H9 (cell line): ENCODE measurements around the gene HLA-DQB1. TPM values are rescaled to one million over a fixed set of nuclear protein-coding genes. Genes with fewer than 3 reads are reported as not detected.

Experiments
- DNase-seq: peaks from one replicate; pipeline ENCODE4 v3.0.0-alpha.2; 2017
- H2AFZ ChIP-seq: one replicate; pipeline ENCODE4 v1.6.1; 2013; ENCODE audit warnings: mild to moderate bottlenecking, low read length, control low read depth, moderate library complexity
- H2AK5ac ChIP-seq: 2 replicates; pipeline ENCODE4 v1.6.1; 2013; ENCODE audit warnings: low read length, control low read depth, mixed read lengths; ENCODE audit not compliant: insufficient read length
- H2BK120ac ChIP-seq: one replicate; pipeline ENCODE4 v1.6.1; 2013; ENCODE audit warnings: low read depth, mild to moderate bottlenecking, low read length, control low read depth, inconsistent platforms; ENCODE audit not compliant: poor library complexity, severe bottlenecking
- H2BK12ac ChIP-seq: 2 replicates; pipeline ENCODE4 v1.6.1; 2013; ENCODE audit warnings: low read length, control low read depth, mixed read lengths, low read depth; ENCODE audit not compliant: insufficient read length
- H2BK15ac ChIP-seq: 2 replicates; pipeline ENCODE4 v1.6.1; 2013; ENCODE audit warnings: low read depth, low read length, control low read depth
- H2BK20ac ChIP-seq: one replicate; pipeline ENCODE4 v1.6.1; 2013; ENCODE audit warnings: low read depth, mild to moderate bottlenecking, low read length, control low read depth, inconsistent platforms; ENCODE audit not compliant: poor library complexity, severe bottlenecking
- H2BK5ac ChIP-seq: 2 replicates; pipeline ENCODE4 v1.6.1; 2013; ENCODE audit warnings: low read length, control low read depth, mixed read lengths; ENCODE audit not compliant: insufficient read length
- H3K14ac ChIP-seq: 2 replicates; pipeline ENCODE4 v1.6.1; 2013; ENCODE audit warnings: low read length, control low read depth; ENCODE audit not compliant: insufficient read depth
- H3K18ac ChIP-seq: 2 replicates; pipeline ENCODE4 v1.6.1; 2013; ENCODE audit warnings: low read depth, mild to moderate bottlenecking, mixed read lengths, low read length, control low read depth; ENCODE audit not compliant: insufficient read length
- H3K23ac ChIP-seq: 2 replicates; pipeline ENCODE4 v1.6.1; 2013; ENCODE audit warnings: low read length, control low read depth, mixed read lengths, low read depth; ENCODE audit not compliant: insufficient read length
- H3K23me2 ChIP-seq: 2 replicates; pipeline ENCODE4 v1.6.1; 2013; ENCODE audit warnings: low read depth, mild to moderate bottlenecking, mixed read lengths, low read length, control low read depth; ENCODE audit not compliant: insufficient read length, poor library complexity, severe bottlenecking
- H3K27ac ChIP-seq: 2 replicates; pipeline ENCODE4 v1.5.1; 2013; ENCODE audit warnings: low read length, control low read depth, mixed read lengths, low read depth; ENCODE audit not compliant: insufficient read length
- H3K27me3 ChIP-seq: 2 replicates; pipeline ENCODE4 v1.6.1; 2013; ENCODE audit warnings: low read length, control low read depth, inconsistent platforms; ENCODE audit not compliant: insufficient read depth
- H3K4ac ChIP-seq: 2 replicates; pipeline ENCODE4 v1.6.1; 2013; ENCODE audit warnings: low read depth, mild to moderate bottlenecking, control low read depth, inconsistent platforms, low read length, moderate library complexity
- H3K4me1 ChIP-seq: 2 replicates; pipeline ENCODE4 v1.6.1; 2013; ENCODE audit warnings: low read length, control low read depth, inconsistent platforms; ENCODE audit not compliant: insufficient read depth
- H3K4me2 ChIP-seq: 2 replicates; pipeline ENCODE4 v1.6.1; 2013; ENCODE audit warnings: low read length, control low read depth, mixed read lengths; ENCODE audit not compliant: insufficient read length, insufficient read depth
- H3K56ac ChIP-seq: 2 replicates; pipeline ENCODE4 v1.6.1; 2013; ENCODE audit warnings: low read depth, mild to moderate bottlenecking, mixed read lengths, low read length, control low read depth; ENCODE audit not compliant: insufficient read length
- H3K79me1 ChIP-seq: 2 replicates; pipeline ENCODE4 v1.6.1; 2013; ENCODE audit warnings: low read depth, mild to moderate bottlenecking, moderate library complexity, low read length, control low read depth, inconsistent platforms; ENCODE audit not compliant: insufficient read depth, poor library complexity, severe bottlenecking
- H3K79me2 ChIP-seq: 2 replicates; pipeline ENCODE4 v1.6.1; 2013; ENCODE audit warnings: low read length, control low read depth, inconsistent platforms; ENCODE audit not compliant: insufficient read depth
- H3K9ac ChIP-seq: 2 replicates; pipeline ENCODE4 v1.6.1; 2013; ENCODE audit warnings: low read length, control low read depth, mixed read lengths; ENCODE audit not compliant: insufficient read length; ENCODE audit errors: extremely low read depth
- H3K9me3 ChIP-seq: one replicate; pipeline ENCODE4 v1.6.1; 2013; ENCODE audit warnings: low read depth, low read length, inconsistent platforms; ENCODE audit not compliant: control insufficient read depth
- H3T11ph ChIP-seq: one replicate; pipeline ENCODE4 v1.6.1; 2013; ENCODE audit warnings: mild to moderate bottlenecking, low read length, control low read depth, inconsistent platforms
- H4K20me1 ChIP-seq: one replicate; pipeline ENCODE4 v1.6.1; 2013; ENCODE audit not compliant: control insufficient read depth, insufficient read length, insufficient read depth
- H4K5ac ChIP-seq: 2 replicates; pipeline ENCODE4 v1.6.1; 2013; ENCODE audit warnings: low read depth, mild to moderate bottlenecking, mixed read lengths, low read length, control low read depth; ENCODE audit not compliant: insufficient read length
- H4K8ac ChIP-seq: replicated peaks from 2 replicates; pipeline ENCODE4 v1.6.1; 2013; ENCODE audit warnings: low read length, control low read depth, mixed read lengths, low read depth; ENCODE audit not compliant: insufficient read length
- H4K91ac ChIP-seq: 2 replicates; pipeline ENCODE4 v1.6.1; 2013; ENCODE audit warnings: low read depth, mild to moderate bottlenecking, moderate library complexity, mixed read lengths, low read length, control low read depth; ENCODE audit not compliant: insufficient read length
- H3K27ac Mint-ChIP-seq, 3 experiments: 2 replicates in 2 of 3; 3 replicates in 1 of 3; pipeline ENCODE4 v1.8.0; 2020 to 2021; ENCODE audit warnings: mixed read lengths in 3 of 3, mild to moderate bottlenecking in 1 of 3, moderate library complexity in 1 of 3
- H3K27me3 Mint-ChIP-seq: 2 replicates; pipeline ENCODE4 v1.8.0; 2021; ENCODE audit warnings: low read depth, mild to moderate bottlenecking, moderate library complexity, mixed read lengths
- H3K36me3 Mint-ChIP-seq, 3 experiments: 2 replicates in 2 of 3; 3 replicates in 1 of 3; pipeline ENCODE4 v1.8.0; 2020 to 2021; ENCODE audit warnings: low read depth in 3 of 3, mixed read lengths in 3 of 3; ENCODE audit not compliant: insufficient read depth in 1 of 3
- H3K4me1 Mint-ChIP-seq, 2 experiments: 2 replicates each; pipeline ENCODE4 v1.8.0; 2020; ENCODE audit warnings: mixed read lengths in 2 of 2
- H3K4me3 Mint-ChIP-seq, 2 experiments: 2 replicates in 1 of 2; 3 replicates in 1 of 2; pipeline ENCODE4 v1.8.0; 2020 to 2021; ENCODE audit warnings: mild to moderate bottlenecking in 2 of 2, mixed read lengths in 2 of 2, moderate library complexity in 1 of 2
- H3K9me3 Mint-ChIP-seq, 2 experiments: 2 replicates in 1 of 2; 3 replicates in 1 of 2; pipeline ENCODE4 v1.8.0; 2020; ENCODE audit warnings: mild to moderate bottlenecking in 2 of 2, mixed read lengths in 2 of 2, moderate library complexity in 1 of 2
- WGBS: extraction: QIAGEN DNeasy Blood & Tissue Kit; methylation state at CpG from one replicate; pipeline ENCODE4 v1.1.7; 2013; ENCODE audit warnings: missing lambda C conversion rate, low lambda C conversion rate, mixed read lengths; ENCODE audit not compliant: insufficient read length; ENCODE audit errors: extremely low coverage; 5-methylcytosine and 5-hydroxymethylcytosine counted together
- total RNA-seq: library from RNA; stranded (reverse); gene quantifications from 2 replicates; pipeline ENCODE4 v1.2.1, GENCODE V29; 2021
- TF ChIP-seq, protein P1 (sequence below): fragments of 200-600 bp; sonication (generic); conservative IDR thresholded peaks from 3 replicates; pipeline ENCODE4 v1.8.0; 2021; ENCODE audit warnings: antibody characterized with exemption, mild to moderate bottlenecking

The HLA-DQB1 gene
- total RNA-seq, 1 experiment from 2014 or later: 41.0 TPM

DNA sequence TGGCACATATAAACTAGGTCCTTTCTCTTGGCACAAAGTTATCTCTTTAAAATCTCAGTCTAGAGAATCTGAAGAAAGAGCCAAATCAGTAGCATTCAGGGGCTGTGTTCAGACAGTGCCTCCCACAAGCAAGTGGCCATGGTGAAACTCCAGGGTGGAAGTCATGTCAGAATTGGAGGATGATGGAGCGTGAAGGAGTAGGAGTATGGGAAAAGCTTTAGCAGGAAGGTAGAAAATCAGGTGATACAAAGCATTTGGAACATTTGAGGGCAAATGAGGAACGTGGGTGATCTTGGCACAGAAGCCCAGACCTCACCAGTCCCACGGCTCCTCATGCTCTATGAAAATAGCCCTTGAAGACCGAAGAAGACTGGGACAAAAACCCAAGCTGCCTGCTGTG is 2.8 kb upstream of the HLA-DQB1 start:
- H3K4ac ChIP-seq: no peak overlapping the region
- peaks cover 25 to 34% of the 10 kb centered on the region in 2 experiments for H3K4me1 Mint-ChIP-seq
- no peak overlapping the region for H3K9ac ChIP-seq
- no peaks in the 10 kb centered on the region for H4K20me1 ChIP-seq
- no peak overlapping the region for H3T11ph ChIP-seq
- H3K36me3 Mint-ChIP-seq: peaks cover 3 to 7% (median 5%) of the 10 kb centered on the region in 3 experiments
- no peak overlapping the region for H2AK5ac ChIP-seq
- no peaks in the 10 kb centered on the region for H3K79me2 ChIP-seq
- peaks cover 4% of the 10 kb centered on the region; the same call in 1 of the 2 replicates for H3K27me3 ChIP-seq
- H3K4me2 ChIP-seq: no peak overlapping the region
- peaks cover 11 to 16% of the 10 kb centered on the region in 2 experiments for H3K9me3 Mint-ChIP-seq
- no peaks in the 10 kb centered on the region for H3K4me1 ChIP-seq
- no peak overlapping the region for H2BK120ac ChIP-seq
- H4K91ac ChIP-seq: no peak overlapping the region
- no peaks in the 10 kb centered on the region for H3K23me2 ChIP-seq
- no peak overlapping the region for H3K27ac Mint-ChIP-seq
- H3K18ac ChIP-seq: no peak overlapping the region
- no peak overlapping the region for H4K8ac ChIP-seq
- H3K27me3 Mint-ChIP-seq: peaks cover 17% of the 10 kb centered on the region
- no peak overlapping the region for H3K27ac ChIP-seq
- H4K5ac ChIP-seq: no peak overlapping the region
- H2AFZ ChIP-seq: no peak overlapping the region
- no peaks in the 10 kb centered on the region for H3K79me1 ChIP-seq
- H3K4me3 Mint-ChIP-seq: no peak overlapping the region
- H2BK20ac ChIP-seq: no peak overlapping the region
- no peak overlapping the region for H3K14ac ChIP-seq
- no peak overlapping the region for H2BK15ac ChIP-seq
- H3K56ac ChIP-seq: no peak overlapping the region
- no peak for DNase-seq
- no peak overlapping the region for H2BK5ac ChIP-seq
- no CpG with 5 or more reads among the region's 4 CpGs for WGBS
- TF ChIP-seq, protein P1, sequence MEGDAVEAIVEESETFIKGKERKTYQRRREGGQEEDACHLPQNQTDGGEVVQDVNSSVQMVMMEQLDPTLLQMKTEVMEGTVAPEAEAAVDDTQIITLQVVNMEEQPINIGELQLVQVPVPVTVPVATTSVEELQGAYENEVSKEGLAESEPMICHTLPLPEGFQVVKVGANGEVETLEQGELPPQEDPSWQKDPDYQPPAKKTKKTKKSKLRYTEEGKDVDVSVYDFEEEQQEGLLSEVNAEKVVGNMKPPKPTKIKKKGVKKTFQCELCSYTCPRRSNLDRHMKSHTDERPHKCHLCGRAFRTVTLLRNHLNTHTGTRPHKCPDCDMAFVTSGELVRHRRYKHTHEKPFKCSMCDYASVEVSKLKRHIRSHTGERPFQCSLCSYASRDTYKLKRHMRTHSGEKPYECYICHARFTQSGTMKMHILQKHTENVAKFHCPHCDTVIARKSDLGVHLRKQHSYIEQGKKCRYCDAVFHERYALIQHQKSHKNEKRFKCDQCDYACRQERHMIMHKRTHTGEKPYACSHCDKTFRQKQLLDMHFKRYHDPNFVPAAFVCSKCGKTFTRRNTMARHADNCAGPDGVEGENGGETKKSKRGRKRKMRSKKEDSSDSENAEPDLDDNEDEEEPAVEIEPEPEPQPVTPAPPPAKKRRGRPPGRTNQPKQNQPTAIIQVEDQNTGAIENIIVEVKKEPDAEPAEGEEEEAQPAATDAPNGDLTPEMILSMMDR: no peak
- H3K9me3 ChIP-seq: no peaks in the 10 kb centered on the region
- H3K23ac ChIP-seq: no peak overlapping the region
- no peak overlapping the region for H2BK12ac ChIP-seq
